Bronchial epithelial cell (primary cell): ENCODE data around the gene NAA16. TPM values are rescaled to one million over a fixed set of nuclear protein-coding genes. Genes with fewer than 3 reads are reported as not detected.

Source experiments
- DNase-seq: peaks from one replicate; pipeline ENCODE4 v3.0.0-alpha.2; 2010; ENCODE audit warnings: low read depth
- FAIRE-seq: peaks from 2 replicates; lab custom pipeline; 2011; peaks lifted over from hg19 to GRCh38; lab: Jason Lieb, UNC
- H3K27me3 ChIP-seq: 2 replicates; pipeline ENCODE4 v1.5.1; 2011; ENCODE audit warnings: low read length; ENCODE audit not compliant: control insufficient read depth, insufficient read depth
- H3K36me3 ChIP-seq: 2 replicates; pipeline ENCODE4 v1.5.1; 2011; ENCODE audit warnings: low read length; ENCODE audit not compliant: control insufficient read depth, insufficient read depth
- H3K4me3 ChIP-seq: 2 replicates; pipeline ENCODE4 v1.5.1; 2011; ENCODE audit warnings: mild to moderate bottlenecking, low read depth, low read length, control low read depth
- CTCF ChIP-seq: IDR thresholded peaks from 2 replicates; pipeline ENCODE4 v1.5.1; 2011; ENCODE audit warnings: mild to moderate bottlenecking, moderate library complexity, low read length, control low read depth, inconsistent platforms; ENCODE audit not compliant: insufficient read depth, severe bottlenecking
- total RNA-seq: library from RNA; depleted of rRNA; stranded (reverse); fragments of >200 nt; gene quantifications from 2 replicates; pipeline ENCODE4 v1.2.1, GENCODE V29; 2014

The NAA16 gene
- total RNA-seq, 1 donor from 2014 or later = 7.6 TPM

GRCh38 chr13:41332829-41333228, 21.8 kb downstream of the NAA16 start:
- FAIRE-seq (no peak), DNase-seq (no peak)
- Histone ChIP-seq H3K27me3 (no peaks in the 10 kb centered on the region), H3K4me3 (no peak overlapping the region), H3K36me3 (no peaks in the 10 kb centered on the region)
- no peak for TF ChIP-seq CTCF

- no peaks in the 10 kb centered on the region for H3K36me3 ChIP-seq
- DNase-seq = no peak
- no peaks in the 10 kb centered on the region for H3K27me3 ChIP-seq
- H3K4me3 ChIP-seq = no peak overlapping the region
- no peak for TF ChIP-seq CTCF
- FAIRE-seq = no peak
Observed at GRCh38 chr13:41334810-41335209, 23.7 kb downstream of the NAA16 start.

GRCh38 chr13:41344358-41344757, 33.3 kb downstream of the NAA16 start:
- no peak for FAIRE-seq
- Histone ChIP-seq H3K4me3 (no peak overlapping the region), H3K27me3 (no peaks in the 10 kb centered on the region), H3K36me3 (peaks cover 3% of the 10 kb centered on the region)
- DNase-seq = no peak
- no peak for TF ChIP-seq CTCF

- TF ChIP-seq CTCF = no peak
- H3K36me3 ChIP-seq = peaks cover 3% of the 10 kb centered on the region
- DNase-seq (peak; percentile 20), FAIRE-seq (no peak)
- no peaks in the 10 kb centered on the region for H3K27me3 ChIP-seq
- H3K4me3 ChIP-seq = no peak overlapping the region
Observed at GRCh38 chr13:41345165-41345913, 34.3 kb downstream of the NAA16 start.

- Histone ChIP-seq H3K4me3 (no peak overlapping the region), H3K36me3 (peaks cover 3% of the 10 kb centered on the region), H3K27me3 (no peaks in the 10 kb centered on the region)
- TF ChIP-seq CTCF = no peak
- FAIRE-seq (no peak), DNase-seq (peak; percentile 5)
Observed at GRCh38 chr13:41345914-41346589, 35.0 kb downstream of the NAA16 start.
